Activated CD4-positive, CD25-positive, alpha-beta regulatory T cell (primary cell): ENCODE measurements around the gene MYADML2.

Experiments used
- DNase-seq, 4 experiments: peaks; one replicate each; lab custom pipeline; 2025; lab: John Stamatoyannopoulos, UW

MYADML2 gene

GRCh38 chr17:81899514-81900166, 47.4 kb downstream of the MYADML2 start:
- DNase-seq = no peak

GRCh38 chr17:81898885-81899284, 48.1 kb downstream of the MYADML2 start:
- no peak for DNase-seq

GRCh38 chr17:81898029-81898866, 48.8 kb downstream of the MYADML2 start:
- no peak for DNase-seq

GRCh38 chr17:81895400-81895799, 51.6 kb downstream of the MYADML2 start:
- no peak for DNase-seq

GRCh38 chr17:81891303-81891552, 55.8 kb downstream of the MYADML2 start:
- DNase-seq = no peak

GRCh38 chr17:81890447-81891302, 56.4 kb downstream of the MYADML2 start:
- no peak for DNase-seq
